Hepatocyte (in vitro differentiated cells): ENCODE measurements around the gene NRF1. TPM values are rescaled to one million over a fixed set of nuclear protein-coding genes. Genes with fewer than 3 reads are reported as not detected.

Experiments used
- DNase-seq: peaks from one replicate; pipeline ENCODE4 v3.0.0-alpha.2; 2016; ENCODE audit warnings: low spot score
- H2AFZ ChIP-seq: fragments of 200-600 bp; sonication (generic); 2 replicates; pipeline ENCODE4 v1.6.0; 2016; ENCODE audit warnings: antibody characterized with exemption, mild to moderate bottlenecking
- H3K27ac ChIP-seq: fragments of 200-600 bp; sonication (generic); 2 replicates; pipeline ENCODE4 v1.5.1; 2016; ENCODE audit warnings: mild to moderate bottlenecking
- H3K27me3 ChIP-seq: fragments of 200-600 bp; sonication (generic); 2 replicates; pipeline ENCODE4 v1.6.1; 2016
- H3K36me3 ChIP-seq: fragments of 200-600 bp; sonication (generic); replicated peaks from 2 replicates; pipeline ENCODE4 v1.5.1; 2016; ENCODE audit warnings: low read depth; ENCODE audit not compliant: insufficient read depth
- H3K4me1 ChIP-seq: fragments of 200-600 bp; sonication (generic); 2 replicates; pipeline ENCODE4 v1.5.1; 2016; ENCODE audit warnings: mild to moderate bottlenecking, moderate library complexity; ENCODE audit not compliant: insufficient read depth
- H3K4me2 ChIP-seq: fragments of 200-600 bp; sonication (generic); 2 replicates; pipeline ENCODE4 v1.6.0; 2016
- H3K4me3 ChIP-seq: fragments of 200-600 bp; sonication (generic); 2 replicates; pipeline ENCODE4 v1.5.1; 2016; ENCODE audit warnings: mild to moderate bottlenecking
- H3K79me2 ChIP-seq: fragments of 200-600 bp; sonication (generic); 2 replicates; pipeline ENCODE4 v1.6.0; 2017; ENCODE audit warnings: mild to moderate bottlenecking
- H3K9me2 ChIP-seq: fragments of 200-600 bp; sonication (generic); replicated peaks from 2 replicates; pipeline ENCODE4 v1.6.0; 2017; ENCODE audit warnings: mild to moderate bottlenecking; ENCODE audit not compliant: insufficient read depth
- H3K9me3 ChIP-seq: fragments of 200-600 bp; sonication (generic); 2 replicates; pipeline ENCODE4 v1.5.1; 2016; ENCODE audit warnings: low read depth, mild to moderate bottlenecking
- H4K20me1 ChIP-seq: fragments of 200-600 bp; sonication (generic); 2 replicates; pipeline ENCODE4 v1.6.0; 2016; ENCODE audit warnings: mild to moderate bottlenecking; ENCODE audit not compliant: insufficient read depth, poor library complexity, severe bottlenecking
- EZH2 ChIP-seq: fragments of 200-600 bp; sonication (generic); IDR thresholded peaks from 2 replicates; pipeline ENCODE4 v1.6.1; 2016; ENCODE audit warnings: antibody characterized with exemption, mild to moderate bottlenecking, borderline replicate concordance
- EZH2phosphoT487 ChIP-seq: fragments of 200-600 bp; sonication (generic); IDR thresholded peaks from one replicate; pipeline ENCODE4 v1.6.1; 2018; ENCODE audit warnings: antibody characterized with exemption, mild to moderate bottlenecking, low read depth, moderate library complexity; ENCODE audit not compliant: unreplicated experiment, severe bottlenecking
- WGBS: methylation state at CpG from one replicate; pipeline ENCODE4 v1.1.6; 2016; ENCODE audit warnings: low lambda C conversion rate; ENCODE audit errors: missing lambda C conversion rate; 5-methylcytosine and 5-hydroxymethylcytosine counted together
- polyA plus RNA-seq: library from polyadenylated mRNA; unstranded; fragments of >200 nt; fragmentation: Nextera tagmentation; extraction: Ambion mirVana; gene quantifications from 2 replicates; pipeline ENCODE4 v1.2.1, GENCODE V29; 2016
- total RNA-seq: library from RNA; depleted of rRNA; stranded (reverse); fragments of >200 nt; gene quantifications from 2 replicates; pipeline ENCODE4 v1.2.3, GENCODE V29; 2014
- TF ChIP-seq, protein P1 (sequence below): fragments of 200-600 bp; sonication (generic); IDR thresholded peaks from 2 replicates; pipeline ENCODE4 v1.5.1; 2016; ENCODE audit warnings: antibody characterized with exemption, mild to moderate bottlenecking; ENCODE audit not compliant: poor library complexity

Gene NRF1
- total and polyA plus RNA-seq, 2 experiments from 2014 or later: 11.2 to 12.0 TPM

DNA sequence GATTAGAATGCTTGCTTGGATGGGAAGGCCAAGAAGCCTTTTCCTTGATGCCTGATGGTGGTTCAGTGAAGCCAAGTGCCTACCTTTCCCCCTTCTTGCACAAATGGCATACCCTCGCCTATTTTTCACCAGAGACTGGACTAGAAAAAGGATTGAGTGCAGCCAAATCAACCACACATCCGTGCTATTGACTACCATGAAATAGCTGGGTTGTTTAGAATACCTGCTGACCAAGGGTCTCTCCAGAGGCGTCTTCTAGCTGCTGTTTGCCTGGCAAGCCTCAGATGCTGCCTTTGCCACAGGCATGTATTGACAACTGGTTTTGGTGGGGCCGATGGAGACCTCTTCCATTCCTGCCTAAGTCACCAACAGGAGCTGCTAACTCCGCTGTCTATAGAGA, 146.5 kb downstream of the NRF1 start:
- H4K20me1 ChIP-seq: no peaks in the 10 kb centered on the region
- no peaks in the 10 kb centered on the region for H3K36me3 ChIP-seq
- no peaks in the 10 kb centered on the region for H3K9me2 ChIP-seq
- TF ChIP-seq EZH2phosphoT487: no peak
- TF ChIP-seq, protein P1, sequence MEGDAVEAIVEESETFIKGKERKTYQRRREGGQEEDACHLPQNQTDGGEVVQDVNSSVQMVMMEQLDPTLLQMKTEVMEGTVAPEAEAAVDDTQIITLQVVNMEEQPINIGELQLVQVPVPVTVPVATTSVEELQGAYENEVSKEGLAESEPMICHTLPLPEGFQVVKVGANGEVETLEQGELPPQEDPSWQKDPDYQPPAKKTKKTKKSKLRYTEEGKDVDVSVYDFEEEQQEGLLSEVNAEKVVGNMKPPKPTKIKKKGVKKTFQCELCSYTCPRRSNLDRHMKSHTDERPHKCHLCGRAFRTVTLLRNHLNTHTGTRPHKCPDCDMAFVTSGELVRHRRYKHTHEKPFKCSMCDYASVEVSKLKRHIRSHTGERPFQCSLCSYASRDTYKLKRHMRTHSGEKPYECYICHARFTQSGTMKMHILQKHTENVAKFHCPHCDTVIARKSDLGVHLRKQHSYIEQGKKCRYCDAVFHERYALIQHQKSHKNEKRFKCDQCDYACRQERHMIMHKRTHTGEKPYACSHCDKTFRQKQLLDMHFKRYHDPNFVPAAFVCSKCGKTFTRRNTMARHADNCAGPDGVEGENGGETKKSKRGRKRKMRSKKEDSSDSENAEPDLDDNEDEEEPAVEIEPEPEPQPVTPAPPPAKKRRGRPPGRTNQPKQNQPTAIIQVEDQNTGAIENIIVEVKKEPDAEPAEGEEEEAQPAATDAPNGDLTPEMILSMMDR: no peak
- TF ChIP-seq EZH2: no peak
- H3K27me3 ChIP-seq: no peaks in the 10 kb centered on the region
- H3K4me1 ChIP-seq: no peaks in the 10 kb centered on the region
- 99% methylated on average over 5 of the region's 5 CpGs for WGBS
- DNase-seq: no peak
- no peak overlapping the region for H3K4me2 ChIP-seq
- no peak overlapping the region for H3K4me3 ChIP-seq
- no peak overlapping the region for H3K27ac ChIP-seq
- no peaks in the 10 kb centered on the region for H3K9me3 ChIP-seq
- no peaks in the 10 kb centered on the region for H3K79me2 ChIP-seq
- no peak overlapping the region for H2AFZ ChIP-seq

DNA sequence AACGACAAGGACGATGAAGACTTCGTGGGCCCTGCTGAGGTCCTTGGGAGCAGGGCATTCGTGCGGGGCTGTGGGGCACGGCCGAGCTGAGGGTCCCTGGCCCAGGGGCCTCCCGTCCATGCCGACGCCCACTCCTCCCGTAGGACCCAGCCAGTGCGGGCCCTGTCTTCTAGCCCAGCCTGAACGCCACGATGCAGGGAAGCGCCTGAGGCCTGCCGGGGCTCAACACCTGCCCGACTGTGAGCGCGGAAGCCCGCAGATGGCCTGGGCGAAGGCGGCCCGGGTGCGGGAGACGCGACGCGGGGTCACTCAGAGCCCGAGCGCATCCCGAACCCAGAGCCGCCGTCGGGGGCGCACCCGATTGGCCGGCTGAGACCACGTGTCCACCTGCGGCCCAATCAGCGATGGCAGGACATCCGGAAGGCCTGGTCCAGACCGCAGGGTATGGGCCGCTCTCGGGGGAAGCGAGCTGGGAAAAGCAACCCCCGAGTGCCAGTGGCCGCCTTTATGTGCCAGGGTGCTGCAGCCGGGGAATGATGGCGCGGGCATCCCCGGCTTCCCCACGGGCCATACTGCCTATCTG, 151.0 kb downstream of the NRF1 start:
- no peak overlapping the region for H3K27ac ChIP-seq
- 97% methylated on average over 51 of the region's 52 CpGs for WGBS
- TF ChIP-seq EZH2 (no peak), EZH2phosphoT487 (no peak)
- TF ChIP-seq, protein P1: no peak
- H3K27me3 ChIP-seq: no peaks in the 10 kb centered on the region
- DNase-seq: no peak
- no peak overlapping the region for H3K4me3 ChIP-seq
- H3K36me3 ChIP-seq: no peaks in the 10 kb centered on the region
- H4K20me1 ChIP-seq: no peaks in the 10 kb centered on the region
- H3K9me3 ChIP-seq: no peaks in the 10 kb centered on the region
- H3K4me1 ChIP-seq: no peaks in the 10 kb centered on the region
- no peaks in the 10 kb centered on the region for H3K9me2 ChIP-seq
- H3K4me2 ChIP-seq: no peak overlapping the region
- no peak overlapping the region for H2AFZ ChIP-seq
- H3K79me2 ChIP-seq: no peaks in the 10 kb centered on the region

DNA sequence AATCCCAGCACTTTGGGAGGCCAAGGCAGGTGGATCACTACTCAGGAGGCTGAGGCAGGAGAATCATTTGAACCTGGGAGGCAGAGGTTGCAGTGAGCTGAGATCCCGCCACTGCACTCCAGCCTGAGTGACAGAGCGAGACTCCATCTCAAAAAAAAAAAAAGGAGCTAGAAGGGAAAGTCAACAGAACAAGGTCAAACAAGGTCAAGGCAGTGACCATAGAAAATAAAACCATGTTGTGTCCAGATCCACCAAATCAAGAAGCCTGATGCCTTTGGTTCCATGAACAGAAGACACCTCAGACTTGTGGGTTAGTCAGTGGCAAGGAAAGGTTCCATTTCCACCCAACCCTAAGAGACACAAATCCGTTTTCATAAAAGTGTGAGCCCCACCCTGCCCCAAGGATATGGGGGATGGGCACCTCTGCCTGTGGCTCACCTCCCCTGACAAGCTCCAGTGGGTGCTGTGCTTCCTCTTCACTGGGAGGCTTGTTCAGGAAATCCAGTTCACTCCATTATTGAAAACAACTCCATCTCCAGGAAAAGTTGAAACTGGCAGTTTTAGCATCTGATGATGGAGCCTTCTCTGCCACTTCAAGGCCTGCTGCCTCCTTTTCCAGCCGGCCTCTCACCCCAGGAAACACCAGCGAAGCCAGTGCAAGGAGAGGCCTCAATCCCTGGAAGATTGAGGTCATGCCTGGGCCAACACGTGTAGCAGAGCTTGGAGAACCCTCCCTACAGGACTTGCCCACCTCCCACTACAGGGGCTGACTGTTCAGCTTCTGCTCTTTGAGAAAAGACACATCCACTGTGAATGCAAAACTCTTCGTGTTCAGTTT, 152.9 kb downstream of the NRF1 start:
- no peak for DNase-seq

More for the DNA sequence above, 152.9 kb downstream of the NRF1 start:
- Histone ChIP-seq H3K36me3 (no peaks in the 10 kb centered on the region), H3K79me2 (no peaks in the 10 kb centered on the region), H3K4me2 (no peak overlapping the region), H3K27ac (no peak overlapping the region), H2AFZ (no peak overlapping the region), H3K9me2 (no peaks in the 10 kb centered on the region), H4K20me1 (no peaks in the 10 kb centered on the region), H3K27me3 (no peaks in the 10 kb centered on the region), H3K4me3 (no peak overlapping the region), H3K9me3 (no peaks in the 10 kb centered on the region), H3K4me1 (no peaks in the 10 kb centered on the region)
- TF ChIP-seq EZH2phosphoT487: no peak
- TF ChIP-seq EZH2: no peak
- TF ChIP-seq, protein P1: no peak
- 87% methylated on average over 7 of the region's 7 CpGs for WGBS
